Left hindlimb (tissue), 1 donor: ENCODE measurements around the gene GNMT.
"Not testable (repeated sequence)": the region's sequence is repeated elsewhere in the genome, so short reads cannot be mapped to it uniquely, and the experiment has no call there.

Source experiments
- DNase-seq: peaks from one replicate; pipeline ENCODE4 v3.0.0-alpha.2; 2018

GNMT gene

GRCh38 chr6:42960243-42961019, at the start of gene GNMT:
Gene GNMT (plus strand): TSS chr6:42960754. CDS start chr6:42960768, 14 bp downstream.
- DNase-seq, result peak; percentile 48

GRCh38 chr6:42911171-42912021, 49.2 kb upstream of the GNMT start:
- no peak for DNase-seq

- no peak for DNase-seq
These were observed 46.0 kb upstream of the GNMT start for GRCh38 chr6:42914546-42914945.

GRCh38 chr6:42915732-42916131, 44.8 kb upstream of the GNMT start, which contains the start of gene PTCRA:
Gene PTCRA (plus strand): TSS chr6:42916053. CDS start chr6:42916070, 17 bp downstream.
- no peak for DNase-seq

GRCh38 chr6:42916288-42916687, 44.3 kb upstream of the GNMT start:
- DNase-seq, result no peak

- no peak for DNase-seq
These were observed 38.8 kb upstream of the GNMT start for GRCh38 chr6:42921801-42922200.

GRCh38 chr6:42923666-42924065, 36.9 kb upstream of the GNMT start:
- no peak for DNase-seq

GRCh38 chr6:42925248-42925857, 35.2 kb upstream of the GNMT start:
- DNase-seq, result no peak

GRCh38 chr6:42928986-42929820, 31.4 kb upstream of the GNMT start, which contains the start of gene CNPY3:
Gene CNPY3 (plus strand): TSS chr6:42929480. CDS start chr6:42929571, 91 bp downstream.
- peak; percentile 97 for DNase-seq

GRCh38 chr6:42929821-42930360, 30.7 kb upstream of the GNMT start:
- DNase-seq, result peak; percentile 80

GRCh38 chr6:42932412-42932811, 28.1 kb upstream of the GNMT start:
- DNase-seq, result no peak

- DNase-seq, result no peak
These were observed 27.3 kb upstream of the GNMT start for GRCh38 chr6:42933205-42933604.

- DNase-seq, result no peak
These were observed 25.2 kb upstream of the GNMT start for GRCh38 chr6:42935322-42935721.

- no peak for DNase-seq
These were observed 24.2 kb upstream of the GNMT start for GRCh38 chr6:42936398-42936797.

- no peak for DNase-seq
These were observed 22.8 kb upstream of the GNMT start for GRCh38 chr6:42937548-42938427.

GRCh38 chr6:42938428-42938796, 22.1 kb upstream of the GNMT start:
- DNase-seq, result no peak

GRCh38 chr6:42938987-42939809, 21.4 kb upstream of the GNMT start:
- no peak for DNase-seq

GRCh38 chr6:42939810-42940167, 20.8 kb upstream of the GNMT start:
- no peak for DNase-seq

GRCh38 chr6:42940493-42941045, 20.0 kb upstream of the GNMT start:
- DNase-seq, result no peak

- DNase-seq, result not testable (repeated sequence)
These were observed 19.2 kb upstream of the GNMT start for GRCh38 chr6:42941356-42941755.
